AG09319 (cell line): ENCODE data around the gene ATP5F1D.

ENCODE experiments used
- DNase-seq: peaks from one replicate; pipeline ENCODE4 v3.0.0-alpha.2; 2010; ENCODE audit warnings: low read depth; ENCODE audit errors: extremely low read depth
- CTCF ChIP-seq: IDR thresholded peaks from 2 replicates; pipeline ENCODE4 v1.5.1; 2011; ENCODE audit warnings: low read depth, mild to moderate bottlenecking, inconsistent platforms, low read length, moderate library complexity

The ATP5F1D gene

GRCh38 chr19:1227304-1228054 is 14.1 kb upstream of the ATP5F1D start:
- no peak for TF ChIP-seq CTCF

GRCh38 chr19:1228161-1228957 is 13.2 kb upstream of the ATP5F1D start:
- TF ChIP-seq CTCF, result no peak
- DNase-seq, result no peak

More at GRCh38 chr19:1227304-1228054, 14.1 kb upstream of the ATP5F1D start:
- no peak for DNase-seq

GRCh38 chr19:1229056-1229923 is 12.3 kb upstream of the ATP5F1D start:
- TF ChIP-seq CTCF, result no peak
- DNase-seq, result no peak

GRCh38 chr19:1229924-1230782 is 11.4 kb upstream of the ATP5F1D start:
- no peak for DNase-seq
- TF ChIP-seq CTCF, result no peak

- no peak for DNase-seq
- TF ChIP-seq CTCF, result no peak
Measured at GRCh38 chr19:1230783-1231489, 10.6 kb upstream of the ATP5F1D start.
